Occipital lobe (tissue), 2 donors: ENCODE data around the gene FHIP1B. TPM values are rescaled to one million over a fixed set of nuclear protein-coding genes. Genes with fewer than 3 reads are reported as not detected.
"Not testable (repeated sequence)": the region's sequence is repeated elsewhere in the genome, so short reads cannot be mapped to it uniquely, and the experiment has no call there.

Source experiments
- DNase-seq: peaks from one replicate; lab custom pipeline; 2025; lab: John Stamatoyannopoulos, UW
- total RNA-seq: library from RNA; depleted of rRNA; stranded (reverse); fragments of >200 nt; gene quantifications from one replicate; pipeline ENCODE4 v1.2.3, GENCODE V29; 2014

Gene FHIP1B
- total RNA-seq, result 19.8 TPM

- peak; percentile 100 for DNase-seq
Measured at GRCh38 chr11:6234387-6235107, at the start of gene FHIP1B. Gene FHIP1B, minus strand, starts transcription at chr11:6234636. Its CDS starts 10,120 bp downstream, at chr11:6224516.

DNA sequence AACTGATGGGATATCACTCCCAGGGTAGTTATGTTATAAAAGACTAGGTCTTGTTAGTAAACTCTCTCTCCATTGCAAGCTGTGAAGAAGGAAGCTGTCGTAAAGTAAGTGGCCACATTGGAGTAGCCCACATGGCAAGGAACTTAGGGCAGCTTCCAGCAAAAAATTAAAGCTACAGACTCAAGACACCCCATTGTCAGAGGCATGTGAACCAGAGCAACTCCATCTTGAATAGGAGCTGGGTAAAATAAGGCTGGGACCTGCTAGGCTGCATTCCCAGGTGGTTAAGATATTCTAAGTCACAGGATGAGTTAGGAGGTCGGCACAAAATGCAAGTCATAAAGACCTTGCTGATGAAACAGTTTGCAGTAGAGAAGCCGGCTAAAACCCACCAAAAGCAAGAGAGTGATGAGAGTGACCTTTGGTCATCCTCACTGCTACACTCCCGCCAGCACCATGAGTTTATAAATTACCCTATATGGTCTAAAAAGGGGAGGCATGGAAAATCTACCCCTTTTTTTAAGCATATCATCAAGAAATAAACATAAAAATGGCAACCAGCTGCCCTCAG is 49.1 kb upstream of the FHIP1B start:
- DNase-seq, result no peak

- DNase-seq, result not testable (repeated sequence)
Measured at GRCh38 chr11:6280809-6281208, 46.4 kb upstream of the FHIP1B start.

GRCh38 chr11:6273188-6273587 is 38.8 kb upstream of the FHIP1B start:
- DNase-seq, result peak; percentile 36

DNA sequence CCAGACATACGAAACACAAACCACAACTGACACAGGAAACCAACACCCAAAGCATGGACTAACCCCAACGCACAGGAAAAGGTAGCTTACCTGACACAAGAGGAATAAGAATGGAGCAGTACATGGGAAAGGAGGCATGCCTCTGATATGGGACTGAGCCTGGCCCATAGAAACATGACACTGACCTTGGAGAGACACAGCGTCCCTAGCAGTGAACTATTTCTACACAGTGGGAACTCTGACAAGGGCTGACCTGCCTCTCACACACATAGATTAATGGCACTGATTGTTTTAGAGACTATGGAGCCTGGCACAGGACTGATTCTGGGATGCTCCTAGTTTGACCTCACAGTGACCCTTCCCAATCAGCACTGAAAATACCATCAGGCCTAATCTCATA is 37.2 kb upstream of the FHIP1B start:
- DNase-seq, result no peak

DNA sequence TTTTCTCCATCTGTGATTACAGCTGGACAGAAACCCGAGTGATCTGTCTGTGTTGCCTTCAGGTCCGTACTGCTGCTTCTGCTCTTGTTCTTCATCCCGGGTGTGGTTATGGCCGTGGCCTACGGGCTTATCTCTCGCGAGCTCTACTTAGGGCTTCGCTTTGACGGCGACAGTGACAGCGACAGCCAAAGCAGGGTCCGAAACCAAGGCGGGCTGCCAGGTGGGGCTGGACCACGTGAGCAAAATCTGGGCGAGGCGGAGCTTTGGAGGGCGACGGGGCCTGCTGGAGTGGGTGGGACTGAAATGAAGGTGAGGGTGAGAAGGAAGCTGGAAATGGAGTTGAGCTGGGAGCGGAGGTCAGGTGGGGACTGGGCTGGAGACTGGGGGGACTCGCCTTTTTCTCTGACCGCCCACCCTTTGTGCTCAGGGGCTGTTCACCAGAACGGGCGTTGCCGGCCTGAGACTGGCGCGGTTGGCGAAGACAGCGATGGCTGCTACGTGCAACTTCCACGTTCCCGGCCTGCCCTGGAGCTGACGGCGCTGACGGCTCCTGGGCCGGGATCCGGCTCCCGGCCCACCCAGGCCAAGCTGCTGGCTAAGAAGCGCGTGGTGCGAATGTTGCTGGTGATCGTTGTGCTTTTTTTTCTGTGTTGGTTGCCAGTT is 36.3 kb upstream of the FHIP1B start:
- DNase-seq, result no peak

- no peak for DNase-seq
Measured at GRCh38 chr11:6269994-6270393, 35.6 kb upstream of the FHIP1B start.

DNA sequence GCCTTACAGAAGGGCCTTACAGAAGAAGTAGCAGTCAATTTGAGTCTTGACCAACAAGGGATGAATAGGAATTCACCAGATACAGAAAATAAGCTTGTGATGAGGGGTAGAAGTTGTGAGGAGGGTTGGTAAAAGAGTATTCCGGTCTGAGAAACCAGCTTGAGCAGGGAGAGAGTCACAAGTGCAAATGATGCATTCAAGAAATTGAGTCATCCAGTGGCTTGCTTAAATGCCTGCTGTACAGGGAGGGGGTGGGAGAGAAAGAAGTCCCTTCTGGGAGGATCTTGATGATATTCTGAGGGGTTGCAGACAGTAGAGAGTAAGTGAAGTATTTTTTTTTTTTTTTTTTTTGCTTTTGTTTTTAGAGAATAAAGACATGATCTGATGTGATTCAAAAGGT is 34.4 kb upstream of the FHIP1B start:
- DNase-seq, result no peak

DNA sequence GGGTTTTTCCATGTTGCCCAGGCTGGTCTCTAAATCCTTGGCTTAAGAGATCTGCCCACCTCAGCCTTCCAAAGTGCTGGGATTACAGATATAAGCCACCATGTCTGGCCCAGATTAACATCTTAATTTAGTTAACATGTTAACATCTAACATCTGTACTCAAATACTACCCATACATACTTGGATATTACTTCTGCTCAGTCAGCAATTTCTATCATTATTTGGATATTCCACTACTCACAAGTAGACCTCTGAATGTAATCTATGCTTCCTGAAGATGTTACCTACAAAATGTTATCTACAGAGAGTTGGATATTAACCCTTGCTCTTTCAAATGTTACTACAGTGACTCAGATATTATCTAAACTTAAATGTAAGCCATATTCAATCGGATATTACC is 29.2 kb upstream of the FHIP1B start:
- DNase-seq, result no peak

DNA sequence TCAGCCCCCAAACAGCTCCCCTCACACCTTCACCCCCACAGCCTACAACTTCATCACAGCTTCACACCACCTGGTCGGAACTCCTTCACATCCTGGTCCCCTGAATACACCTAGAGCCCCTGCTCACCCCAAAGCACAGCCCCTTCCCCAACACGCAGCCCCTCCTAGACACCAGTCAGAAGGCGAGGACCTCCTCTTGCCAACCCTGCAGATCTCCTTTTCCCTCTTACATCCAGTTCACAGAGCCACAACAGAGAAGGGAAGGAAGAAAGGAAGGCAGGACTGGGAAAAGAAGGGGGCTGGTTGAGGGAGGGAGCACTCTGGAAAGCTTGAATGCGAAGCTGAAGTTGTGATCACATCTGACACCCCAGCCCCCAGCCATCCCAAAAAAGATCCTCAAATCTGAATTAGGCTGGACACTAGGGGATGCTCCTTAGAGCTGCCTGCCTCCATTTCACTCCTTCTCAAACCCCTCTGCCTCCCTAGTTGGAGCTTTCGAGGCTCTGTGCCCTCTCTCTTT is 25.8 kb upstream of the FHIP1B start:
- no peak for DNase-seq

GRCh38 chr11:6258571-6259081 is 24.2 kb upstream of the FHIP1B start:
- peak; percentile 36 for DNase-seq

- DNase-seq, result no peak
Measured at GRCh38 chr11:6258141-6258540, 23.7 kb upstream of the FHIP1B start.

- no peak for DNase-seq
Measured at GRCh38 chr11:6253197-6253596, 18.8 kb upstream of the FHIP1B start.

GRCh38 chr11:6251990-6252473 is 17.6 kb upstream of the FHIP1B start:
- DNase-seq, result peak; percentile 59

GRCh38 chr11:6251120-6251733 is 16.8 kb upstream of the FHIP1B start:
- no peak for DNase-seq

DNA sequence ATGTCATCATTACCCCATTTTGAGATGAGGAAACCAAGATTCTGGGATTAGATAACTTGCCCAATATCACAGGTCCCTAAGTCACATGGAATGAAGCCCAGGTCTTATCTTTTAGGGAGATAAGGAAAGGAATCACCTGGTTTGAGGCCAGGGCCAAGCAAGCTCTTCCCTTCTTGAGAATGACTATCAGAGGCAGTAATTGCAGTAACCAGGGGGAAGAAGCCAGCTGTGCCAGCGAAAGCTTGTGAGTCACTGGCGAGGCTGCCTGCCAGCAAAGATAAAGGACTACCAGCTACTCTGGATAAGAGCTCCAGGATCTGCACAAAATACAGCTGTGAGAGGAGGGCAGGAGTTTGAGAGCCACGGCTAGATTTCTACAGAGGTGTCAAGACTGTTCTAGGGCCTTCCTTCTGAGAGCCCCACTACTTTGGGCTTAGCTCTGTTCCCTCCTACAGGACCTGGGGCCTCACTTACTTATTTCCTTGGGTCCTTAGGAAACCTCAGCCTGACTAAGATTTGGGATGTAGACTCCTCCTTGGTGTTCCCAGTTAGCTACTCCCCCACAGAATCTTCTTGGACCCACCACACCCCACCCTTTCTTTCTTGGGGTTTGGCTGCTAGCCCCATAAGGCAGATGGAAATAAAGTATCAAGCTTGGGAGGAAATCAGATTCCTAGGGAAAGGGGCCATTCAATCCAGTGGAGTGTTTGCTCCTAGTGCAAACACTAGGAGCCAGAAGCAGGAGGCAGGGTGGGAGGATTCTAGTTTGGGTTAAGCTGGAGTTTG is 15.5 kb upstream of the FHIP1B start:
- DNase-seq, result peak; percentile 74

DNA sequence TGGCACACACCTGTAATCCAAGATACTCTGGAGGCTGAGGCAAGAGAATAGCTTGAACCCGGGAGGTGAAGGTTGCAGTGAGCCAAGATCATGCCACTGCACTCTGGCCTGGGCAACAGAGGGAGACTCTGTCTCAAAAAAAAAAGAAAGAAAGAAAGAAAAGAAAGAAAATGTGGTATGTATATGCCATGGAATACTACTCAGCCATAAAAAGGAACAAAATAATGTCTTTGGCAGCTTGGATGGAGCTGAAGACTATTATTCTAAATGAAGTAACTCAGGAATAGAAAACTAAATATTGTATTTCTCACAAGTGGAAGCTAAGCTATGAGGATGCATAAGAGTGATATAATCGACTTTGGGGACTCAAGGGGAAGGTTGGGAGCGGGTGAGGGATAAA is 14.5 kb upstream of the FHIP1B start:
- not testable (repeated sequence) for DNase-seq

DNA sequence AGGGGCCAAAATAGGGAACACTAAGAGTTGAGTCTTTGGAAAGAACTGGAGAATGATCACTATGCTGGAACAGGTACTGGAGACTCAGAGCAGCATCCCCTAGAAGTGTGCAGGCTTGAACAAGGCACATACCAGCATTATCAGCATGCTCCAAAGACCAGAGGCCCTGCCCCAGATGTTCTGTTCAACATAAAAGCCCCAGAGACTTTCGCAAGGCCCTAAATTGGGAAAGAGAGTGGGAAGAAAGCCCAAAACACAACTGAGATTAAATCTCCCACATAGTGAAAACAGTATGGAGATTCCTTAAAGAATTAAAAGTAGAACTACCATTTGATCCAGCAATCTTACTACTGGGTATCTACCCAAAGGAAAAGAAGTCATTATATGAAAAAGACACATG is 13.8 kb upstream of the FHIP1B start:
- DNase-seq, result no peak

- DNase-seq, result no peak
Measured at GRCh38 chr11:6245536-6245935, 11.1 kb upstream of the FHIP1B start.

DNA sequence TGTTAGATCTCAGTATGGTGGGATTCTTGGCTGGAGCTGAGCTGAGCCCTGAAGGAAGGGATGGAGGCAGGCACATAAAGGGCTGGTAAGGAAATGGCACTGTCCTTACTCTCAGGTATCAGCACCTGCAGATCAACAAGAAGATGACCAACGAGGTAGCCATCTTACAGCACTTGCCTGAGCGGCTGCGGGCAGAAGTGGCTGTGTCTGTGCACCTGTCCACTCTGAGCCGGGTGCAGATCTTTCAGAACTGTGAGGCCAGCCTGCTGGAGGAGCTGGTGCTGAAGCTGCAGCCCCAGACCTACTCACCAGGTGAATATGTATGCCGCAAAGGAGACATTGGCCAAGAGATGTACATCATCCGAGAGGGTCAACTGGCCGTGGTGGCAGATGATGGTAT is 6.9 kb upstream of the FHIP1B start:
- no peak for DNase-seq

DNA sequence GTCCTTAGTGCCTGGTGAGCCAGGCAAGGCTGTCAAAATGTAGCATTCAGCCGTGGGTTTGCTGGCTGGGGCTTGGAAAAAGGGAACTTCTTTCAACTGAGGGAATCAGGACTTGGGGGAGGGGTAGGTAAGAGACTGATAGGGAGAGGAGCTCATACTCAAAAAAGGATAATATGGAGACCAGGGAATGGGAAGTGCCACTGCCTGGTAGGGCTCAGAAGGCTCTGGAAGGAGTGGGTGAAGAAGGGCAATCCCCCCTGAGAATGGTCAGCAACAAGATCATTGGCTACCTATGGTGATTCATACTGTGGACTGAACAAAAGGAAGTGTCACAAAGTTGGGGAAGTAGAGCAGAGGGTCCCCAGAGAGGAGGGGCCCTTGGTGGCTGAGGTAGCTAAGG is 6.3 kb upstream of the FHIP1B start:
- no peak for DNase-seq
